HEK293 (cell line): Measurements from ENCODE around the gene CASP12.

Experiments
- BCL11B ChIP-seq: fragments of 450-650 bp; formaldehyde crosslinking; IDR thresholded peaks from 2 replicates; pipeline ENCODE4 v1.5.1; 2016; ENCODE audit warnings: low read depth, missing biosample characterization, missing genetic modification characterization
- CTCF ChIP-seq: fragments of 450-650 bp; formaldehyde crosslinking; IDR thresholded peaks from 2 replicates; pipeline ENCODE4 v1.5.1; 2016; ENCODE audit warnings: missing biosample characterization, missing genetic modification characterization
- ZNF513 ChIP-seq: fragments of 450-650 bp; IDR thresholded peaks from 2 replicates; pipeline ENCODE4 v1.5.1; 2018; ENCODE audit warnings: missing biosample characterization, missing genetic modification characterization

- no peak for TF ChIP-seq ZNF513 (tag by site-specific recombination)
- TF ChIP-seq CTCF (tag by site-specific recombination): no peak
- TF ChIP-seq BCL11B (tag by site-specific recombination): no peak
Observed at GRCh38 chr11:104836691-104837090, 61.6 kb downstream of the CASP12 start.
